Measurements from ENCODE around the gene CPNE7.

CPNE7 gene

DNA sequence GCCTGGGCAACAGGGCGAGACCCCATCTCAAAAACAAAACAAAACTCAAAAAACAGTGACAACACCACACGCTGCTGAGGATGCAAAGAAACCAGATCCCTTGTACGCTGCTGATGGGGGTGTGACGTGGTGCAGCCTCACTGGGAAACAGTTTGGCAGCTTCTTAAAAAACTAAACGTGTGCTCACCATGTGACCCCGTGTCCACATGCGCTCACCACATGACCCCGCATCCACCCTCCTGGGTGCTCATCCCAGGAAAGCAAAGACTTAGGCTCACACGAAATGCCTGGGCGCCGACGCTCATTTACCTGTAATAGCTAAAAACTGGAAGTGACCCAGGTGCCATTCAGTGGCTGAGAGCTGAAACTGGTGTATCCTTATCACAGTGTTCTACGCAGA lies 35.0 kb upstream of the CPNE7 start:
- Histone ChIP-seq H3K27me3 (ENCODE audit: control insufficient read depth in 5 of 5, insufficient read depth in 4 of 5, low read length in 5 of 5) (no peaks in the 10 kb centered on the region), H3K36me3 (ENCODE audit: control insufficient read depth in 5 of 5, insufficient read depth in 5 of 5, low read length in 5 of 5) (peaks cover 0 to 73% (median 49%) of the 10 kb centered on the region in 5 donors), H3K4me3 (ENCODE audit: low read depth in 1 of 5, low read length in 5 of 5) (no peak overlapping the region), H3K27ac (ENCODE audit: low read depth, low read length) (no peak overlapping the region), H3K9me3 (ENCODE audit: control insufficient read depth in 5 of 5, low read length in 5 of 5) (no peaks in the 10 kb centered on the region), H3K4me1 (ENCODE audit: control insufficient read depth in 5 of 5, insufficient read depth in 5 of 5, low read length in 5 of 5) (peaks cover 0 to under 1% (median 0%) of the 10 kb centered on the region in 5 donors), H3K9ac (ENCODE audit: low read length in 5 of 5) (no peak overlapping the region)

DNA sequence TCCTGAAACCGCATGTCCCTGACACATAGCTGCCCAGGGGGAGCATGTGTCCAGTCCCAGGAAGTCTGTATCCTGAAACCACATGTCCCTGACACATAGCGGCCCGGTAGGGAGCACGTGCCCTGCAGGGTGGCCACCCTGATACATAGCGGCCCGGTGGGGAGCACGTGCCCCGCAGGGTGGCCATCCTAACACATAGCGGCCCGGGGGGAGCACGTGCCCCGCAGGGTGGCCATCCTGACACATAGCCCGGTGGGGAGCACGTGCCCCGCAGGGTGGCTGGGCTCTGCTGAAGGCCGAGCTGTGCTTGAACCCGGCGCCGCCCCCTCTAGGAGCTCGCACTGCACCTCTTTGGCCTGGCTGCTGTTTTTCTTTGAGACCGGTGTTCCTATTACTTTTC lies 33.8 kb upstream of the CPNE7 start:
- H3K9ac ChIP-seq (ENCODE audit: low read length in 5 of 5) = no peak overlapping the region
- H3K4me3 ChIP-seq (ENCODE audit: low read depth in 1 of 5, low read length in 5 of 5) = no peak overlapping the region
- no peaks in the 10 kb centered on the region for H3K4me1 ChIP-seq (ENCODE audit: control insufficient read depth in 5 of 5, insufficient read depth in 5 of 5, low read length in 5 of 5)
- peaks cover 0 to 80% (median 56%) of the 10 kb centered on the region in 5 donors for H3K36me3 ChIP-seq (ENCODE audit: control insufficient read depth in 5 of 5, insufficient read depth in 5 of 5, low read length in 5 of 5)
- no peaks in the 10 kb centered on the region for H3K27me3 ChIP-seq (ENCODE audit: control insufficient read depth in 5 of 5, insufficient read depth in 4 of 5, low read length in 5 of 5)
- no peaks in the 10 kb centered on the region for H3K9me3 ChIP-seq (ENCODE audit: control insufficient read depth in 5 of 5, low read length in 5 of 5)
- no peak overlapping the region for H3K27ac ChIP-seq (ENCODE audit: low read depth, low read length)

DNA sequence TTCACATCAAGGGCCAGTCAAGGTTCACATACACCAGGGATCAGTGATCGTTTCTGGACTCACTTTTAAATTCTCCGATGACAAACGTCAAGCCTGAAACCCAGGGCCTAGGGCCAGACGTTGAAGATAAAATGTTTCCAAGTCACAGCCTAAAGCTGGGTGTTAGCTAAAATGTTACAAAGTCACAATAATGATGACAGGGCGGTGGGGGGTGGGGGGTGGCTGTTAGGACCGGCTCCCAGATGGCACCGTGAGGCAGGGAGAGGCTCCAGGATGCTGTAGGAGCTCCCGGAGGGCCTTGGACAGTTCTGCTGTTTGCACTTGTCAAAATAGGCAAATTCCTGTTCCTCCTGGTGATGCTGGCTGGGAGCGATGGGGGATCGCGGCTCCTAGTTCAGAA lies 31.4 kb upstream of the CPNE7 start:
- no peak overlapping the region for H3K9ac ChIP-seq (ENCODE audit: low read length in 5 of 5)
- H3K27me3 ChIP-seq (ENCODE audit: control insufficient read depth in 5 of 5, insufficient read depth in 4 of 5, low read length in 5 of 5) = no peaks in the 10 kb centered on the region
- H3K4me1 ChIP-seq (ENCODE audit: control insufficient read depth in 5 of 5, insufficient read depth in 5 of 5, low read length in 5 of 5) = no peaks in the 10 kb centered on the region
- H3K36me3 ChIP-seq (ENCODE audit: control insufficient read depth in 5 of 5, insufficient read depth in 5 of 5, low read length in 5 of 5) = peaks cover 2 to 83% (median 57%) of the 10 kb centered on the region in 5 donors
- no peaks in the 10 kb centered on the region for H3K9me3 ChIP-seq (ENCODE audit: control insufficient read depth in 5 of 5, low read length in 5 of 5)
- H3K4me3 ChIP-seq (ENCODE audit: low read depth in 1 of 5, low read length in 5 of 5) = no peak overlapping the region
- no peak overlapping the region for H3K27ac ChIP-seq (ENCODE audit: low read depth, low read length)

DNA sequence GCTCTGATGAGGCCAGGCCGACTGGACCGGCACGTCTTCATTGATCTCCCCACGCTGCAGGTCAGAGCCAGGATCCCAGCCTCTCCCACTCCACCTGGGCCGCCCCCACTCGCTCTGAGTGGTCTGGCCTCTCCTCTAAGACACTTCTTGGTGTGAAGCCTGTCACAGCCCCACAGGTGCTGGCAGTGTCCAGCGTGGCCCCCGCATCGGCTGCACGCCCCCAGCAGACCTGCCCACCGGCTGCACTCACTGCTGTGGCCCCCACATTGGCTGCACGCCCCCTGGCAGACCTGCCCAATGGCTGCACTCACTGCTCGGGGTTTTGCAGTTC lies 30.9 kb upstream of the CPNE7 start:
- Histone ChIP-seq H3K4me3 (ENCODE audit: low read depth in 1 of 5, low read length in 5 of 5) (no peak overlapping the region), H3K9ac (ENCODE audit: low read length in 5 of 5) (no peak overlapping the region), H3K36me3 (ENCODE audit: control insufficient read depth in 5 of 5, insufficient read depth in 5 of 5, low read length in 5 of 5) (peaks cover 2 to 89% (median 63%) of the 10 kb centered on the region in 5 donors), H3K9me3 (ENCODE audit: control insufficient read depth in 5 of 5, low read length in 5 of 5) (no peaks in the 10 kb centered on the region), H3K27ac (ENCODE audit: low read depth, low read length) (no peak overlapping the region), H3K4me1 (ENCODE audit: control insufficient read depth in 5 of 5, insufficient read depth in 5 of 5, low read length in 5 of 5) (no peaks in the 10 kb centered on the region), H3K27me3 (ENCODE audit: control insufficient read depth in 5 of 5, insufficient read depth in 4 of 5, low read length in 5 of 5) (no peaks in the 10 kb centered on the region)

DNA sequence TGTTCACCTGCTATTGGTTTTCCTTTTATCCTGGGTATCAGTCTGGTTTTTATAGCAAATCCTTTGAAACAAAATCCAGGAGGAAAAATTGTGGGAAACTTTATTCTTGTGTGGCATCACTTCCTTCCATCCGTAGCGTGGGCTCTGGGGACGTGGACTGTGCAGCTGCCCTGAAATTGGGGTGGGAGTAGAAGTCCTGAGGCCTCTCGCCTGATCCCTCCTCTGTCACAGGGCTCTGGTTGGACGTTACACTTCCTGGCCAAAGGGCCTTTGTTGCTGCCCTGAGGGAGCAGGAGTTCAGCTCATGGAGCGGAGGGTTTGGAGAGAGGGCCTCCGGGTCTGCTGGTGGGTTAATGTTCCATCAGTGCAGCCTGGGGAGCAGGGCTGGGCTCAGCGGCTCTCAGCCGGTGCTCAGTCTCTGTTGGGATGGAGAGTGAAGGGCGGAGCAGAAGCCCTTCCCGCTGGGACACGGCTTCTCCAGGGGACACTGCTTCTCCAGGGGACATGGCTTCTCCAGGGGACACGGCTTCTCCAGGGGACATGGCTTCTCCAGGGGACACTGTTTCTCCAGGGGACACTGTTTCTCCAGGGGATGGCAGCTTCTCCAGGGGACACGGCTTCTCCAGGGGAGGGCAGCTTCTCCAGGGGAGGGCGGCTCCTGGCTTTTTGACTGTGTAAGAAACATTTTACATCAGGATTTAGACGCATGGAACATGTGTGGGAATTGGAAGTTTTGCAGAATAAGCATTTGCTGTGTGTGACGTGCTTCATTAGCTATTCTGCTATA lies 30.3 kb upstream of the CPNE7 start:
- peaks cover 2 to 90% (median 63%) of the 10 kb centered on the region in 5 donors for H3K36me3 ChIP-seq (ENCODE audit: control insufficient read depth in 5 of 5, insufficient read depth in 5 of 5, low read length in 5 of 5)
- H3K27ac ChIP-seq (ENCODE audit: low read depth, low read length) = no peak overlapping the region
- H3K27me3 ChIP-seq (ENCODE audit: control insufficient read depth in 5 of 5, insufficient read depth in 4 of 5, low read length in 5 of 5) = no peaks in the 10 kb centered on the region
- no peak overlapping the region for H3K4me3 ChIP-seq (ENCODE audit: low read depth in 1 of 5, low read length in 5 of 5)
- no peaks in the 10 kb centered on the region for H3K4me1 ChIP-seq (ENCODE audit: control insufficient read depth in 5 of 5, insufficient read depth in 5 of 5, low read length in 5 of 5)
- no peaks in the 10 kb centered on the region for H3K9me3 ChIP-seq (ENCODE audit: control insufficient read depth in 5 of 5, low read length in 5 of 5)
- H3K9ac ChIP-seq (ENCODE audit: low read length in 5 of 5) = no peak overlapping the region

DNA sequence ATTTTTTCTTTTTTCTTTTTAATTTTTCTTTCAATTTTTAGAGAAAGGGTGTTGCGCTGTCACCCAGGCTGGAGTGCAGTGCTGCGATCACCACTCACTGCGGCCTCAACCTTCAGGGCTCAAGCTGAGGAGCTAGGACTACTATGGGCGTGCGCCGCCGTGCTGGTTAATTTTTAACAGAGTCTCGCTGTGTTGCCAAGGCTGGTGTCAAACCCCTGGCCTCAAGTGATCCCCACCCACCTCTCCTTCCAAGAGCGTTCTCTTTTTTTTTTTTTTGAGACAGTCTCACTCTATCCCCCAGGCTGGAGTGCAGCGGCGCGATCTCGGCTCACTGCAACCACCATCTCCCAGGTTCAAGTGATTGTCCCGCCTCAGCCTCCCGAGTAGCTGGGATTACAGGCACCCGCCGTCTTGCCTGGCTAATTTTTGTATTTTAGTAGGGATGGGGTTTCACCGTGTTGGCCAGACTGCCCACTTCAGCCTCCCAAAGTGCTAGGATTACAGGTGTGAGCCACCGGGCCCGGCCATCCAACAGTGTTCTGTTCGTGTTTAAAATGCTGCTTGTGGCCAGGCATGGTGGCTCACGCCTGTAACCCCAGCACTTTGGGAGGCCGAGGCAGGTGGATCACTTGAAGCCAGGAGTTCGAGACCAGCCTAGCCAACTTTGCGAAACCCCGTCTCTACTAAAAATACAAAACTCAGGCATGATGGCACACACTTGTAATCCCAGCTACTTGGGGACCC lies 29.6 kb upstream of the CPNE7 start:
- Histone ChIP-seq H3K9me3 (ENCODE audit: control insufficient read depth in 5 of 5, low read length in 5 of 5) (no peaks in the 10 kb centered on the region), H3K4me1 (ENCODE audit: control insufficient read depth in 5 of 5, insufficient read depth in 5 of 5, low read length in 5 of 5) (no peaks in the 10 kb centered on the region), H3K4me3 (ENCODE audit: low read depth in 1 of 5, low read length in 5 of 5) (no peak overlapping the region), H3K9ac (ENCODE audit: low read length in 5 of 5) (no peak overlapping the region), H3K27me3 (ENCODE audit: control insufficient read depth in 5 of 5, insufficient read depth in 4 of 5, low read length in 5 of 5) (no peaks in the 10 kb centered on the region), H3K27ac (ENCODE audit: low read depth, low read length) (no peak overlapping the region), H3K36me3 (ENCODE audit: control insufficient read depth in 5 of 5, insufficient read depth in 5 of 5, low read length in 5 of 5) (peaks cover 2 to 90% (median 70%) of the 10 kb centered on the region in 5 donors)

DNA sequence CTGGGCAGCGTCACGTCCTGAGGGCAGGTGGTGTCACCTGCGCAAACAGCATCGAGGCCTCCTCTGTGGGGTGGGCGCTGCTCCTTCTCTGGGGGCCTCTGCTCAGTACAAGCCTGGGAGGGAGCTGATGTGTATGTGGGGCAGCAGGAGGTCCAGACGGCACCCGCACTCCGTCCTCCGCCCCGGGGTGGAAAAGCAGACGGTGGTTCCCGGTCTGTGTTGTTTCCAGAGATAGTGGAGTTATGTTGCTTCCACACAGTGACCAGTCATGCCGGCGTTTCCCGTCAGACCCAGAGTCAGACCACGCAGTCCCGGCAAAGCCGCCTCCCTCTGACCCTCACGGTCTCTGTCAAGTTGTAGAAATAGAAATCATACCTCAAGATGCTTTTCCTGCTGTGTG lies 28.8 kb upstream of the CPNE7 start:
- H3K27ac ChIP-seq (ENCODE audit: low read depth, low read length) = no peak overlapping the region
- no peaks in the 10 kb centered on the region for H3K4me1 ChIP-seq (ENCODE audit: control insufficient read depth in 5 of 5, insufficient read depth in 5 of 5, low read length in 5 of 5)
- H3K4me3 ChIP-seq (ENCODE audit: low read depth in 1 of 5, low read length in 5 of 5) = no peak overlapping the region
- H3K9ac ChIP-seq (ENCODE audit: low read length in 5 of 5) = no peak overlapping the region
- peaks cover 2 to 90% (median 71%) of the 10 kb centered on the region in 5 donors for H3K36me3 ChIP-seq (ENCODE audit: control insufficient read depth in 5 of 5, insufficient read depth in 5 of 5, low read length in 5 of 5)
- H3K9me3 ChIP-seq (ENCODE audit: control insufficient read depth in 5 of 5, low read length in 5 of 5) = no peaks in the 10 kb centered on the region
- no peaks in the 10 kb centered on the region for H3K27me3 ChIP-seq (ENCODE audit: control insufficient read depth in 5 of 5, insufficient read depth in 4 of 5, low read length in 5 of 5)

DNA sequence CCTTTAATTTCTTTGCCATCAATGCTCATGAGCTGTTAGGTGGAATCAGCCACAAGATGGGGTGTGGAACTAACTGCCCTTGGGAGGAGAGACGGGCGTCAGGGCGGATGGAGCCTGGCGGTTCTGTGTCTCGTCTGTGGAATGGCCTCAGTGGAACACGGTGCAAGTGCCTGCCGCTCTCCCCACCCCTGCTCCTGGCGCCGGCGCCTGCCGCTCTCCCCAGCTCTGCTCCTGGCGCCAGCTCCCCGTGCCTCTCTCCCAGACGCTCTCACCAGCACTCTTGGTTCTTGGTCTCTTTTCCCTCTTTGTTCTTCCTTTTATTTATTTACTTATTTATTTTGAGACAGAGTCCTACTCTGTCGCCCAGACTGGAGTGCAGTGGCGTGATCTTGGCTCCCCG lies 28.3 kb upstream of the CPNE7 start:
- no peak overlapping the region for H3K4me3 ChIP-seq (ENCODE audit: low read depth in 1 of 5, low read length in 5 of 5)
- no peak overlapping the region for H3K9ac ChIP-seq (ENCODE audit: low read length in 5 of 5)
- H3K36me3 ChIP-seq (ENCODE audit: control insufficient read depth in 5 of 5, insufficient read depth in 5 of 5, low read length in 5 of 5) = peaks cover 2 to 90% (median 76%) of the 10 kb centered on the region in 5 donors
- no peaks in the 10 kb centered on the region for H3K27me3 ChIP-seq (ENCODE audit: control insufficient read depth in 5 of 5, insufficient read depth in 4 of 5, low read length in 5 of 5)
- no peak overlapping the region for H3K27ac ChIP-seq (ENCODE audit: low read depth, low read length)
- H3K9me3 ChIP-seq (ENCODE audit: control insufficient read depth in 5 of 5, low read length in 5 of 5) = no peaks in the 10 kb centered on the region
- no peaks in the 10 kb centered on the region for H3K4me1 ChIP-seq (ENCODE audit: control insufficient read depth in 5 of 5, insufficient read depth in 5 of 5, low read length in 5 of 5)

DNA sequence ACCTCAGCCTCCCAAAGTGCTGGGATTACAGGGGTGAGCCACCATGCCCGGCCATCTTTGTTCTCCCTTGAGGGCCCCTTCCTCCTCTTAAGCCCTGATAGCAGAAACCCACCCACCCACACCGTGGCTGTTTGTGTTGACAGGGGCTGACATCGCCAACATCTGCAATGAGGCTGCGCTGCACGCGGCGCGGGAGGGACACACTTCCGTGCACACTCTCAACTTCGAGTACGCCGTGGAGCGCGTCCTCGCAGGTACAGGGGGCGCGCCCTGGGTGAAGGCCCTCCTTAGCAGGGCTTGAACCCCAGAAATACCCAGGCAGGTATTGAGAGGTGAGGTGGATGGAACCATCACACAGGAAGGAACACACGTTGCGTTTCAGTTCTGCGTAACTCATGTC lies 27.7 kb upstream of the CPNE7 start:
- H3K4me3 ChIP-seq (ENCODE audit: low read depth in 1 of 5, low read length in 5 of 5) = no peak overlapping the region
- H3K4me1 ChIP-seq (ENCODE audit: control insufficient read depth in 5 of 5, insufficient read depth in 5 of 5, low read length in 5 of 5) = no peaks in the 10 kb centered on the region
- H3K9me3 ChIP-seq (ENCODE audit: control insufficient read depth in 5 of 5, low read length in 5 of 5) = no peaks in the 10 kb centered on the region
- H3K27ac ChIP-seq (ENCODE audit: low read depth, low read length) = no peak overlapping the region
- H3K9ac ChIP-seq (ENCODE audit: low read length in 5 of 5) = no peak overlapping the region
- H3K36me3 ChIP-seq (ENCODE audit: control insufficient read depth in 5 of 5, insufficient read depth in 5 of 5, low read length in 5 of 5) = peaks cover 2 to 91% (median 82%) of the 10 kb centered on the region in 5 donors
- no peaks in the 10 kb centered on the region for H3K27me3 ChIP-seq (ENCODE audit: control insufficient read depth in 5 of 5, insufficient read depth in 4 of 5, low read length in 5 of 5)

DNA sequence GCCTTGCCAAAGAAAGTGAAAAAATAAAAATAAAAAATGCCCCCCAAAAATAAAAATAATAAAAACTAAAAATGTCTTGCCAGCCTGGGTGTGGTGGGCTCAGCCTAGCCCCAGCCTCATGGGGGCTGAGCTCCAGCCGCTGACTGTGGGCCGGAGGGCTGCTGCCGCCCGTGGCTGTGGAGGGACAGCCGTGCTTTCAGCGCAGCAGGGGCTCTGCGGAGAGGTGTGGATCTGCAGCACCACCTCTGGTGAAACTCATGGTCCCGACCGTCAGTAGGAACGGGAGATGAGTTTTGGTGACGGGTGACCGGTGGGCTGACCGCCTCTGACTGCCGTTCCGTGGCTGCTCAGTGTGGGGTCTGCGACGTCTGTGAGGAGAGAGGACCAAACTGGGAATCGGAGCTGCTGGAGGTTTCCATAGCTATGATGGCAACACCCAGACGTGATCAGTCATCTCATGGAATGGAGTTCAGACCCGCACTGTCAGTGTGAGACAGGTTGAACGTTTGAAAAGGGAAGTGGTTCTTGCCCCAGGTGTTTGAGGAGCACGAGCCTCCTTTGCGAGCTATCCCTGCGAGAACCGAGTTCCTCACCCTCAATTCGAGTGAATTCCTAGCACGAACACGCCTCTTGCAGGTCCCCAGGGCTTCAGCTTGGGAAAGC lies 27.1 kb upstream of the CPNE7 start:
- Histone ChIP-seq H3K9me3 (ENCODE audit: control insufficient read depth in 5 of 5, low read length in 5 of 5) (no peaks in the 10 kb centered on the region), H3K9ac (ENCODE audit: low read length in 5 of 5) (no peak overlapping the region), H3K4me3 (ENCODE audit: low read depth in 1 of 5, low read length in 5 of 5) (no peak overlapping the region), H3K4me1 (ENCODE audit: control insufficient read depth in 5 of 5, insufficient read depth in 5 of 5, low read length in 5 of 5) (no peaks in the 10 kb centered on the region), H3K27me3 (ENCODE audit: control insufficient read depth in 5 of 5, insufficient read depth in 4 of 5, low read length in 5 of 5) (no peaks in the 10 kb centered on the region), H3K36me3 (ENCODE audit: control insufficient read depth in 5 of 5, insufficient read depth in 5 of 5, low read length in 5 of 5) (peaks cover 2 to 97% (median 88%) of the 10 kb centered on the region in 5 donors), H3K27ac (ENCODE audit: low read depth, low read length) (no peak overlapping the region)
